ENCODE measurements around the gene XPR1.

Gene XPR1

GRCh38 chr1:180939711-180940103, 307.9 kb downstream of the XPR1 start:
- no peak overlapping the region for H3K4me3 ChIP-seq (ENCODE audit: low read depth, low read length)
- no peak for DNase-seq (ENCODE audit: low read depth)
- TF ChIP-seq MAX (IDR thresholded peaks at IDR 0.05; ENCODE audit: low read depth, low read length) (no peak), MYC (IDR thresholded peaks at IDR 0.05; ENCODE audit: low read depth, low read length) (no peak)
